Liver (tissue), 9 donors: ENCODE results near the gene EXOG. TPM values are rescaled to one million over a fixed set of nuclear protein-coding genes. Genes with fewer than 3 reads are reported as not detected.

Experiments used
- DNase-seq: peaks from one replicate; pipeline ENCODE4 v3.0.0-alpha.2; 2017; ENCODE audit warnings: low spot score
- H3K27ac ChIP-seq, 2 donors: one replicate each; pipeline ENCODE4 v1.7.0; 2013; ENCODE audit warnings: inconsistent platforms in 2 of 2, low read length in 2 of 2, control low read depth in 1 of 2, low read depth in 1 of 2, mild to moderate bottlenecking in 1 of 2
- H3K27me3 ChIP-seq, 4 donors: one replicate each; pipeline versions ENCODE4 v1.6.1 to v1.7.0; 2013; ENCODE audit warnings: low read length in 3 of 4, inconsistent platforms in 1 of 4, mild to moderate bottlenecking in 1 of 4, moderate library complexity in 1 of 4; ENCODE audit not compliant: control insufficient read depth in 4 of 4, insufficient read depth in 4 of 4
- H3K36me3 ChIP-seq, 4 donors: one replicate each; pipeline versions ENCODE4 v1.6.1 to v1.7.0; 2013; ENCODE audit warnings: low read length in 3 of 4, mild to moderate bottlenecking in 3 of 4, low read depth in 1 of 4, moderate library complexity in 1 of 4; ENCODE audit not compliant: control insufficient read depth in 4 of 4, insufficient read depth in 3 of 4
- H3K4me1 ChIP-seq, 4 donors: one replicate each; pipeline versions ENCODE4 v1.6.1 to v1.7.0; 2013; ENCODE audit warnings: low read length in 3 of 4, mild to moderate bottlenecking in 3 of 4, moderate library complexity in 1 of 4; ENCODE audit not compliant: control insufficient read depth in 4 of 4, insufficient read depth in 4 of 4
- H3K4me3 ChIP-seq, 3 donors: one replicate each; pipeline versions ENCODE4 v1.6.1 to v1.7.0; 2013; ENCODE audit warnings: low read length in 3 of 3, control low read depth in 1 of 3, low read depth in 1 of 3, mild to moderate bottlenecking in 1 of 3
- H3K9ac ChIP-seq, 2 donors: one replicate each; pipeline ENCODE4 v1.7.0; 2013; ENCODE audit warnings: low read length in 2 of 2, mild to moderate bottlenecking in 2 of 2, moderate library complexity in 2 of 2, control low read depth in 1 of 2, low read depth in 1 of 2
- H3K9me3 ChIP-seq, 4 donors: one replicate each; pipeline versions ENCODE4 v1.6.1 to v1.7.0; 2013; ENCODE audit warnings: low read length in 3 of 4; ENCODE audit not compliant: control insufficient read depth in 4 of 4
- ATF3 ChIP-seq: IDR thresholded peaks from 2 replicates; pipeline ENCODE4 v1.6.1; 2016; ENCODE audit warnings: antibody characterized with exemption
- EGR1 ChIP-seq, 2 donors: IDR thresholded peaks; 2 replicates each; pipeline ENCODE4 v1.6.1; 2016 to 2018; ENCODE audit warnings: antibody characterized with exemption in 2 of 2, low read depth in 2 of 2
- FOXA1 ChIP-seq: IDR thresholded peaks from 2 replicates; pipeline ENCODE4 v1.6.1; 2016; ENCODE audit warnings: antibody characterized with exemption
- FOXA2 ChIP-seq: IDR thresholded peaks from 2 replicates; pipeline ENCODE4 v1.6.1; 2016; ENCODE audit warnings: antibody characterized with exemption
- GABPA ChIP-seq, 2 donors: IDR thresholded peaks in 1 of 2; conservative IDR thresholded peaks in 1 of 2; 2 replicates each; pipeline ENCODE4 v1.6.1; 2016; ENCODE audit warnings: antibody characterized with exemption in 2 of 2, mild to moderate bottlenecking in 1 of 2, moderate library complexity in 1 of 2
- HNF4A ChIP-seq, 2 donors: conservative IDR thresholded peaks; 2 replicates each; pipeline ENCODE4 v1.6.1; 2016; ENCODE audit warnings: antibody characterized with exemption in 2 of 2, mild to moderate bottlenecking in 2 of 2
- HNF4G ChIP-seq: IDR thresholded peaks from 2 replicates; pipeline ENCODE4 v1.6.1; 2016; ENCODE audit warnings: antibody characterized with exemption
- JUND ChIP-seq, 2 donors: IDR thresholded peaks; 2 replicates each; pipeline ENCODE4 v1.6.1; 2016; ENCODE audit warnings: antibody characterized with exemption in 2 of 2
- MAX ChIP-seq: IDR thresholded peaks from 2 replicates; pipeline ENCODE4 v1.6.1; 2016; ENCODE audit warnings: antibody characterized with exemption
- NR2F2 ChIP-seq: IDR thresholded peaks from 2 replicates; pipeline ENCODE4 v1.6.1; 2016; ENCODE audit warnings: antibody characterized with exemption
- RAD21 ChIP-seq, 2 donors: IDR thresholded peaks; 2 replicates each; pipeline ENCODE4 v1.6.1; 2016; ENCODE audit warnings: antibody characterized with exemption in 2 of 2, mild to moderate bottlenecking in 2 of 2
- REST ChIP-seq: IDR thresholded peaks from 2 replicates; pipeline ENCODE4 v1.6.1; 2016; ENCODE audit warnings: antibody characterized with exemption, mild to moderate bottlenecking
- RXRA ChIP-seq, 2 donors: IDR thresholded peaks; 2 replicates each; pipeline ENCODE4 v1.6.1; 2017 to 2018; ENCODE audit warnings: antibody characterized with exemption in 2 of 2, mild to moderate bottlenecking in 1 of 2
- SP1 ChIP-seq: IDR thresholded peaks from 2 replicates; pipeline ENCODE4 v1.6.1; 2018; ENCODE audit warnings: antibody characterized with exemption, mild to moderate bottlenecking
- TAF1 ChIP-seq: conservative IDR thresholded peaks from 2 replicates; pipeline ENCODE4 v1.6.1; 2016; ENCODE audit warnings: antibody characterized with exemption, mild to moderate bottlenecking
- YY1 ChIP-seq: IDR thresholded peaks from 2 replicates; pipeline ENCODE4 v1.6.1; 2016; ENCODE audit warnings: antibody characterized with exemption, mild to moderate bottlenecking
- WGBS: extraction: QIAGEN DNeasy Blood & Tissue Kit; methylation state at CpG from one replicate; pipeline ENCODE4 v1.1.7; 2013; 5-methylcytosine and 5-hydroxymethylcytosine counted together
- polyA plus RNA-seq, 2 donors: library from polyadenylated mRNA; stranded (reverse) in 1 of 2; unstranded in 1 of 2; fragments of 200-250 nt in 1 of 2; fragments of >200 nt in 1 of 2; fragmentation: Nextera tagmentation in 1 of 2; extraction: Ambion mirVana in 1 of 2; gene quantifications; one replicate each; pipeline versions ENCODE4 v1.2.1 to v1.2.3, GENCODE V29; 2013 to 2015
- total RNA-seq, 2 donors: library from RNA; depleted of rRNA; stranded (reverse); fragments of >200 nt; gene quantifications; one replicate each; pipeline ENCODE4 v1.2.3, GENCODE V29; 2014
- TF ChIP-seq, protein P1 (sequence below): IDR thresholded peaks from 2 replicates; pipeline ENCODE4 v1.6.1; 2016; ENCODE audit warnings: antibody characterized with exemption
- TF ChIP-seq, protein P2 (sequence below): fragments of 150-350 bp; IDR thresholded peaks from 2 replicates; pipeline ENCODE4 v1.5.1; 2017; ENCODE audit warnings: improper control_type of control experiment, low read depth, low read length; ENCODE audit not compliant: missing input control
- donor health status: healthy.
- donor health status: healthy.
- donor health status: healthy.
- donor health status: healthy.
- donor health status: healthy.

The EXOG gene
- total and polyA plus RNA-seq, 4 donors: 2.1 to 4.4 (median 3.9) TPM

GRCh38 chr3:38515367-38515766 is 19.2 kb downstream of the EXOG start:
- TF ChIP-seq, protein P1, sequence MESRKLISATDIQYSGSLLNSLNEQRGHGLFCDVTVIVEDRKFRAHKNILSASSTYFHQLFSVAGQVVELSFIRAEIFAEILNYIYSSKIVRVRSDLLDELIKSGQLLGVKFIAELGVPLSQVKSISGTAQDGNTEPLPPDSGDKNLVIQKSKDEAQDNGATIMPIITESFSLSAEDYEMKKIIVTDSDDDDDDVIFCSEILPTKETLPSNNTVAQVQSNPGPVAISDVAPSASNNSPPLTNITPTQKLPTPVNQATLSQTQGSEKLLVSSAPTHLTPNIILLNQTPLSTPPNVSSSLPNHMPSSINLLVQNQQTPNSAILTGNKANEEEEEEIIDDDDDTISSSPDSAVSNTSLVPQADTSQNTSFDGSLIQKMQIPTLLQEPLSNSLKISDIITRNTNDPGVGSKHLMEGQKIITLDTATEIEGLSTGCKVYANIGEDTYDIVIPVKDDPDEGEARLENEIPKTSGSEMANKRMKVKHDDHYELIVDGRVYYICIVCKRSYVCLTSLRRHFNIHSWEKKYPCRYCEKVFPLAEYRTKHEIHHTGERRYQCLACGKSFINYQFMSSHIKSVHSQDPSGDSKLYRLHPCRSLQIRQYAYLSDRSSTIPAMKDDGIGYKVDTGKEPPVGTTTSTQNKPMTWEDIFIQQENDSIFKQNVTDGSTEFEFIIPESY: no peak
- no peak for TF ChIP-seq RXRA (IDR thresholded peaks at IDR 0.05)
- no peak for TF ChIP-seq ATF3
- TF ChIP-seq, protein P2, sequence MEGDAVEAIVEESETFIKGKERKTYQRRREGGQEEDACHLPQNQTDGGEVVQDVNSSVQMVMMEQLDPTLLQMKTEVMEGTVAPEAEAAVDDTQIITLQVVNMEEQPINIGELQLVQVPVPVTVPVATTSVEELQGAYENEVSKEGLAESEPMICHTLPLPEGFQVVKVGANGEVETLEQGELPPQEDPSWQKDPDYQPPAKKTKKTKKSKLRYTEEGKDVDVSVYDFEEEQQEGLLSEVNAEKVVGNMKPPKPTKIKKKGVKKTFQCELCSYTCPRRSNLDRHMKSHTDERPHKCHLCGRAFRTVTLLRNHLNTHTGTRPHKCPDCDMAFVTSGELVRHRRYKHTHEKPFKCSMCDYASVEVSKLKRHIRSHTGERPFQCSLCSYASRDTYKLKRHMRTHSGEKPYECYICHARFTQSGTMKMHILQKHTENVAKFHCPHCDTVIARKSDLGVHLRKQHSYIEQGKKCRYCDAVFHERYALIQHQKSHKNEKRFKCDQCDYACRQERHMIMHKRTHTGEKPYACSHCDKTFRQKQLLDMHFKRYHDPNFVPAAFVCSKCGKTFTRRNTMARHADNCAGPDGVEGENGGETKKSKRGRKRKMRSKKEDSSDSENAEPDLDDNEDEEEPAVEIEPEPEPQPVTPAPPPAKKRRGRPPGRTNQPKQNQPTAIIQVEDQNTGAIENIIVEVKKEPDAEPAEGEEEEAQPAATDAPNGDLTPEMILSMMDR: no peak
- no peak for TF ChIP-seq FOXA2
- no peak for TF ChIP-seq JUND (IDR thresholded peaks at IDR 0.05)
- no peak for TF ChIP-seq FOXA1
- no peak for TF ChIP-seq TAF1
- no peak for TF ChIP-seq MAX
- TF ChIP-seq REST: no peak
- TF ChIP-seq HNF4G: no peak
- TF ChIP-seq YY1: no peak
- TF ChIP-seq NR2F2: no peak
- no peak for TF ChIP-seq EGR1 (IDR thresholded peaks at IDR 0.05; ENCODE audit: low read depth in 2 of 2)
- TF ChIP-seq HNF4A (conservative IDR thresholded peaks at IDR 0.05): no peak
- TF ChIP-seq RAD21 (IDR thresholded peaks at IDR 0.05): no peak
- TF ChIP-seq GABPA (IDR thresholded peaks at IDR 0.05 in 1 of 2, conservative IDR thresholded peaks at IDR 0.05 in 1 of 2): no peak
- TF ChIP-seq SP1: no peak
- H3K4me1 ChIP-seq: no peaks in the 10 kb centered on the region
- no peak overlapping the region for H3K4me3 ChIP-seq
- no peaks in the 10 kb centered on the region for H3K27me3 ChIP-seq
- H3K36me3 ChIP-seq: peaks cover 0 to 6% (median 4%) of the 10 kb centered on the region in 4 donors
- no peak overlapping the region for H3K27ac ChIP-seq
- H3K9ac ChIP-seq: no peak overlapping the region
- DNase-seq: no peak
- no peaks in the 10 kb centered on the region for H3K9me3 ChIP-seq
- 96% methylated on average over 7 of the region's 7 CpGs for WGBS
